Measurements from ENCODE around the gene ILF2.
A peak's percentile ranks its signal among the peaks of the same experiment; 100 is the strongest.
"Not testable (repeated sequence)": the region's sequence is repeated elsewhere in the genome, so short reads cannot be mapped to it uniquely, and the experiment has no call there.

ILF2 gene

DNA sequence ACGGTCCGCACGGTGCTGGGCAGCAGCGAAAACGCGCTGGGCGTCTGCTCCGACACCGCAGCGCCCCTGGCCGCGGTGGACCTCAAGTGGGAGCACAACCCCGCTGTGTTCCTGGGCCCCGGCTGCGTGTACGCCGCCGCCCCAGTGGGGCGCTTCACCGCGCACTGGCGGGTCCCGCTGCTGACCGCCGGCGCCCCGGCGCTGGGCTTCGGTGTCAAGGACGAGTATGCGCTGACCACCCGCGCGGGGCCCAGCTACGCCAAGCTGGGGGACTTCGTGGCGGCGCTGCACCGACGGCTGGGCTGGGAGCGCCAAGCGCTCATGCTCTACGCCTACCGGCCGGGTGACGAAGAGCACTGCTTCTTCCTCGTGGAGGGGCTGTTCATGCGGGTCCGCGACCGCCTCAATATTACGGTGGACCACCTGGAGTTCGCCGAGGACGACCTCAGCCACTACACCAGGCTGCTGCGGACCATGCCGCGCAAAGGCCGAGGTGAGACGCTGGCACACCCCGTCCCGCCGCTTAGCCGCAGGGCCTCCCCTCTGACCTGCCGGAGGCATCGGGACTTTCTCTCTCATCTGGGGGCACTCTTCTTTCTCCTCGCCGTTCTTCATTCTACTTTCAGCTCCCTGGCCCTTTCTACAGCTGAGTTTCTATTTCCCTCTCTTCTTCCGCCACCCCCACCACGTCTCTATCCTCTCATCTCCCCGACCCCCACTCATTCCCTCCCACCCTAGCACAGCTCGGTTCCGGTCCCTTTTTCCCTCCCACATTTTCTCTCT is 8.7 kb upstream of the ILF2 start:
- no peak for DNase-seq (ENCODE audit: low read depth in 2 of 2)

- no peak for DNase-seq (ENCODE audit: low read depth in 2 of 2)
Measured at GRCh38 chr1:153678519-153679336, 7.9 kb upstream of the ILF2 start, which contains the start of gene NPR1. Gene NPR1, plus strand, starts transcription at chr1:153678688. Its CDS starts 421 bp downstream, at chr1:153679109.

DNA sequence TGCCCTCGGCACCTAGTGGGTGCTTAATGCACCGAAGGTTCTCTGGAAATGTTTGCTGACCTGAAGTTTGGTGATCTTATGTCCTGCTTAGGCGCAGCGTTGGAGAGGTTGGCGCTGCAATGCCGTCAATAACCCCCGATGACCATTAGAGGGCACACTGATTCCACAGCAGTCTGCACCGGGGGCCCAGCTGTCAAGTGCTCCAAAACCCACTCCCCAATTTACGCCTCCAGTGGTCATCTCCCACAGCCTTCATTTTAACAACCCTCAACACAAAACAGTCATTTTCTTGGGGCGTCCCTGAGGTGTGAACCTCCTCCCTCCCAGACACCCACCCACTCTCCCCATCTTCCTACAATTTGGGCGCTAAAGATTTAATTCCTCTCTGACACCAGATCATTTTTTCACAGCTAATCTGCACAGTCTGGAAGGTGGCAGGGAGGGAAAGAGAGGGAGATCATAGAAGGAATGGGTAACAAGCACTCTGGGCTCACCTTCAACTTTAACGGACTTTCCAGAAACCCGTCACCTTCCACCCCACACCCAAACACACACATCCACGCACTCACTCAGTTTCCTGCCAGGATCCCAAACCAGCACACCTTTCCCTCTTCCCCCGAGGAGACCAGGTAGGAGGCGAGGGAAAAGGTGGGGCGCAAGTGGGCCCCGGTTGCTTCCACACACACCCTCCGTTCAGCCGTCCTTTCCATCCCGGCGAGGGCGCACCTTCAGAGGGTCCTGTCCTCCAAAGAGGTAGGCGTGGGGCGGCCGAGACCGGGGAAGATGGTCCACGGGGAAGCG is 7.1 kb upstream of the ILF2 start:
- DNase-seq (ENCODE audit: low read depth in 2 of 2): peak in 1 of 2 donors; percentile 50

DNA sequence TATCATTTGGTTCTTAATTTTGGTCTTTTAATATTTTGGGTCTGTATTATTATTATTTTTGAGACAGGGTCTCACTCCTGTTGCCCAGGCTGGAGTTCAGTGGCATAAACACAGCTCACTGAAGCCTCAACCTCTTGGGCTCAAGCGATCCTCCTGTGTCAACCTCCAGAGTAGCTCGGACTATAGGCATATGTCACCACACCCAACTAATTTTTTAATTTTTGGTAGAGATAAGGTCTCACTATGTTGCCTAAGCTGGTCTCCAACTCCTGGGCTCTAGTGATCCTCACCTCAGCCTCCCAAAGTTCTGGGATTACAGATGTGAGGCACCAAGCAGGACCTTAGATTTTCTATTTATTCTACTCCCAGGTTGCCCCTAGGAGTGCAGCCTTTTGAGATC is 2.7 kb upstream of the ILF2 start:
- no peak for DNase-seq (ENCODE audit: low read depth in 2 of 2)

DNA sequence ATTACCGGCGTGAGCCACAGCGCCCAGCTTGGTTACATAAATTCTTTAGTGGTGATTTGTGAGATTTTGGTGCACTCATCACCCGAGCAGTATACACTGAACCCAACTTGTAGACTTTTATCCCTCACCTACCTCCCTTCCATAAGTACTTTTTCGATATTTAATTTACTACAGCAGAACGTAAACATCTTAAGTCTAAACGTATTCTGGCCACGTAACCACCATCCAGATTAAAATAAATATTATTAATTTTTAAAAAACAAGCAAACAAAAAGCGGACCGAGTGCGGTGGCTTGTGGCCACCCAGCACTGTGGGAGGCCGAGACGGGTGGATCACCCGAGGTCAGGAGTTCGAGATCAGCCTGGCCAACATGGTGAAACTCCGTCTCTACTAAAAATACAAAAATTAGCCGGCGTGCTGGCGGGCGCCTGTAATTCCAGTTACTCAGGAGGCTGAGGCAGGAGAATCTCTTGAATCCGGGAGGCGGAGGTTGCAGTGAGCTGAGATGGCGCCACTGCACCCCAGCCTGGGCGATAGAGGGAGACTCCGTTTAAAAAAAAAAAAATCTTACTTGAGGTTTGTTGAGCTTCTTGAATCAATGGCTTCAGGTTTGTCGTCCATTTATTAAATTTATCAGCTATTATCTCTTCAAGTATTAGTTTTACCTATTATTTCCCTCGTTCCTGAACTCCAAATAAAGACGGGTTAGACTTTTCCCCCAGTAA is 998 bp upstream of the ILF2 start:
- DNase-seq (ENCODE audit: low read depth in 2 of 2): peak; percentile 41 to 45

- DNase-seq (ENCODE audit: low read depth in 2 of 2): no peak
Measured at GRCh38 chr1:153670257-153670858, 435 bp downstream of the ILF2 start.

DNA sequence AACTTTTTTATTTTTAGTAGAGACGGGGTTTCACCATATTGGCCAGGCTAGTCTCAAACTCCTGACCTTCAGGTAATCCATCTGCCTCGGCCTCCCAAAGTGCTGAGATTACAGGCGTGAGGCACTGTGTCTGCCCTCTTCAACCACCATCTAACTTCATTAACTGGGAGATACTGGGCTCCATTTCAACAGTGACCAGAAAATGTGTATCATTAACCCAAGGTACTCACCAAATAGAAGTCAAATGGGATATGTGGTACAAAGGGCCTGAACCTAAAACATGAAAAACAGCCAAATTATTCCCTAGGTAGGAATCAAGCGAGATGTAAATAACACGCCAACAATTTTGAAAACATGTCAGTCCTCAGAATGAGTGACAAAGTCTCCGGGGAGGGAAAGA is 1.2 kb downstream of the ILF2 start:
- DNase-seq (ENCODE audit: low read depth in 2 of 2): no peak

DNA sequence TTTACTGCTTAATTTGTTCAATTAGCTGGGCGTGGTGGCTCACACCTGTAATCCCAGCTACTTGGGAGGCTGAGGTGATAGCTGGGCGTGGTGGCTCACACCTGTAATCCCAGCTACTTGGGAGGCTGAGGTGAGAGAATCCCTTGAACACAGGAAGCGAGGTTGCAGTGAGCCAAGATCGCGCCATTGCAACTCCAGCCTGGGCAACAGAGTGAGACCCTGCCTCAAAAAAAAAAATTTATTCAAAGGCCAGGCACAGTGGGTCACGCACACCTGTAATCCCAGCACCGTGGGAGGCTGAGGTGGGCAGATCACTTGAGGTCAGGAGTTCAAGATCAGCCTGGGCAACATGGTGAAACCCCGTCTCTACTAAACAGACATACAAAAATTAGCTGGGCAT is 2.1 kb downstream of the ILF2 start:
- DNase-seq (ENCODE audit: low read depth in 2 of 2): not testable (repeated sequence)

GRCh38 chr1:153667439-153667838 is 3.4 kb downstream of the ILF2 start:
- DNase-seq (ENCODE audit: low read depth in 2 of 2): no peak

- no peak for DNase-seq (ENCODE audit: low read depth in 2 of 2)
Measured at GRCh38 chr1:153663211-153663610, 7.6 kb downstream of the ILF2 start.

DNA sequence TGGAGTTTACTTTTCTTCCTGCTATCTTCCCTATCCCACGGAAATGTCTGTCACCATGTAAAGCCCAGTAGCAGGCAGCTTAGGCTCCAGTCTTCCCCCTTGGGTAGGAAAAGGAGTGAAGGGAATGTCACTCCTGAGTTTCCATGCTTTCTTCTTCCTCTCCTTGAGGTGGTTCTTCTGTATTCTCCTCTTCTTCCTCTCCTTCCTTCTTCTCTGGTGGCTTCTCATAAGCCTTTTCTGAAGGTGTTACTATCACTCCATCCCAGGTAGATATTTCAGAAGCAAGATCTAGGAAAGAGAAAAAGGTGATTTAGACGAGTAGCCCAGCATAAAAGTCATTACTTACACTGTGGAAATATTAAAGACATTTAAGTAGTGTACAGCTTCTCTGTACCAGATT is 8.5 kb downstream of the ILF2 start:
- no peak for DNase-seq (ENCODE audit: low read depth in 2 of 2)

DNA sequence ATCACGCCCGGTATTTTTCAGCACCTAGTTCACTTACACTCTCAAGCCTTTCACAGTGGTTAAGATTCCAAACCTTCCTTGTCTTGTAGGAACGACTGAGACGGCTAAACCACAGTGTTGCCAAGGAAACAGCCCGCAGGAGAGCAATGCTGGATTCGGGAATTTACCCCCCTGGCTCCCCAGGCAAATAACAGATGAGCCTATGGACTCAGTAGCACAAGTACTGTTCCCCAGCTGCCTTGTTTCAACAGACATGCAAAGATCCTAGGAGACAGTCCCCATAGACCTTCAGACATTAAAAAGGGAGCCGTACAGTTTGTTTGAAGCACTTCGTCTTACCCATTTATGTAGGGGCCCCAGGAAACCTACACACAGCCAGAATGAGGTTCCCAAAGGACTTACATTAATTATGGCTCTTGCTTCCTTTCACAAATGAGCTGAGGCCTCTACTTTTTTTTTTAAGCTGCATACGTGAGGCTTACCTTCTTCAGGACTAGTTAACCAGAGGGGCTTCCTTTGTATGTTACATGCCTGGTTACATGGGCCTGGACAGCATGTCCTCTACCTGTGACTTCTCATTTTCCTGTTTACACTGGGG is 9.6 kb downstream of the ILF2 start:
- DNase-seq (ENCODE audit: low read depth in 2 of 2): no peak

- no peak for DNase-seq (ENCODE audit: low read depth in 2 of 2)
Measured at GRCh38 chr1:153659656-153660055, 11.1 kb downstream of the ILF2 start.

- no peak for DNase-seq (ENCODE audit: low read depth in 2 of 2)
Measured at GRCh38 chr1:153659175-153659534, 11.6 kb downstream of the ILF2 start.

DNA sequence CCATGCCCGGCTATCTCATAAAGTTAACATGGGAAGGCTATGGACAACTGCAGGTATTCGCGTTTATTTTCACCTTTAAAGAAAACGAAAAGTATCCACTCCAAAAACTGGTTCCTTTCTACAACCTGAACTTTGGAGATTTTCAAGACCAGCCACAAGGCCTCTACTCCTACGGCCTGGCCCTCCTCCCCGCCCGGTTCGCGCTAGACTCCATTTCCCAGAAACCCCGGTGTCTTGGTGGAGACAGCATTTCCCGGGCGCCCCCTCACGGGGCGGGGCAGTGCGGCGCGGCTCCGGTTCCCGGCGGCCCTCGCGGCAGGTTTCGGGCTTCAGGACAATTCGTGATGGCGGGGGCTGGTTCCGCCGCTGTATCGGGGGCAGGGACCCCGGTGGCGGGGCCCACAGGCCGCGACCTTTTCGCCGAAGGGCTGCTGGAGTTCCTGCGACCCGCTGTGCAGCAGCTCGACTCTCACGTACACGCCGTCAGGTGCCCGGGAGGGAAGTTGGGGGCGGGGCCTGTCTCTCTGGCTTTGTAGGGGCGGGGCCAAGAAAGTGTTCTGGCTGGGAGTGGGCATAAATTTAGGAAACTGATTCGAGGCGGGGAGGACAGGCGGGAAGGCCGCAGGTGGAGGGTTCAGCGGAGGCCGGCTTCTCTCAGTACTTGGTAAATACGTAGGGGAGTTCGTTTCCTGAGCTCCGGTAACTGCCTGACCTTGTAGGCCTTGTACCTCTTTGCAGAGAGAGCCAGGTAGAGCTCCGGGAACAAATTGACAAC is 12.2 kb downstream of the ILF2 start, which contains the start of gene SNAPIN:
Gene SNAPIN (plus strand): TSS at position 304 of the 775 bp plus-strand sequence. CDS start 41 bp downstream, at position 345.
- peak; percentile 89 to 91 for DNase-seq (ENCODE audit: low read depth in 2 of 2)

GRCh38 chr1:153655333-153655732 is 15.5 kb downstream of the ILF2 start:
- no peak for DNase-seq (ENCODE audit: low read depth in 2 of 2)

GRCh38 chr1:153652805-153653500 is 17.8 kb downstream of the ILF2 start:
- no peak for DNase-seq (ENCODE audit: low read depth in 2 of 2)

DNA sequence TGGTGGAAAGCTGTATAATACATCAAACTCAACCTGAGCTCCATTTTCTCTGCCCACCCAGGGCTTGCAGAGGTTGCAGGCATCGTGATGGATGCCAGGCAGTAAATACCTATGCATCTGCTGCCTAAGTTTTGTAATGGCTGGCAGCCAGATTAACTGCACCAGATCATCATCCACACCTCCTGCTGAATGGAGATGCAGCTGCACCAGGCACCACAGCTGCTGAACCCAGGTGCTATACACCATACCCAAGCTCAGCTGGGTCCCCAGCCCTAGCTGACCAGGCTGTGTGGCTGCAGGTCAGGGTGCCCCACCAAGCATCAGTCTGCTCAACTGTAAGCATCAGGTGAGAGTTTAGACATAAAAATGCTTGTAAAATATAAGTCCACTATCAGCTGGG is 19.0 kb downstream of the ILF2 start:
- no peak for DNase-seq (ENCODE audit: low read depth in 2 of 2)

- DNase-seq (ENCODE audit: low read depth in 2 of 2): no peak
Measured at GRCh38 chr1:153649863-153650235, 20.9 kb downstream of the ILF2 start.

Data from stimulated activated CD4-positive, alpha-beta T cell treated with anti-CD3 and anti-CD28 coated beads, Interleukin-4, amount 100 ng/mL, for 48 hours (primary cell).